Activated T-helper 2 cell treated with anti-CD3 and anti-CD28 coated beads, Interferon-gamma antibody, Interleukin-2, Interleukin-4, amounts not matched to agents 10 μg/mL and 5 μg/mL and 100 μg/mL, durations not matched to agents 14 hours and 24 hours and 36 hours (primary cell): ENCODE data around the gene LCP1. TPM values are rescaled to one million over a fixed set of nuclear protein-coding genes. Genes with fewer than 3 reads are reported as not detected.

Experiments used
- DNase-seq: peaks from one replicate; pipeline ENCODE4 v3.0.0; 2021; ENCODE audit warnings: low spot score
- H3K27ac Mint-ChIP-seq: one replicate; pipeline ENCODE4 v1.8.0; 2021; ENCODE audit warnings: mixed read lengths
- H3K27me3 Mint-ChIP-seq: one replicate; pipeline ENCODE4 v1.8.0; 2021; ENCODE audit warnings: low read depth, mixed read lengths
- H3K36me3 Mint-ChIP-seq: one replicate; pipeline ENCODE4 v1.8.0; 2021; ENCODE audit warnings: low read depth, mixed read lengths
- H3K4me1 Mint-ChIP-seq: one replicate; pipeline ENCODE4 v1.8.0; 2021; ENCODE audit warnings: low read depth, mixed read lengths
- H3K4me3 Mint-ChIP-seq: one replicate; pipeline ENCODE4 v1.8.0; 2021; ENCODE audit warnings: low read depth, mild to moderate bottlenecking, moderate library complexity, mixed read lengths
- H3K9me3 Mint-ChIP-seq: one replicate; pipeline ENCODE4 v1.8.0; 2021; ENCODE audit warnings: mixed read lengths
- intact Hi-C: fragments of 100-400 bp; cut with micrococcal nuclease; formaldehyde crosslinking; loops from one replicate; pipeline ENCODE4 v1.15.1; 2023
- total RNA-seq: library from RNA; stranded (reverse); gene quantifications from 2 replicates; pipeline ENCODE4 v1.2.3, GENCODE V29; 2022

Gene LCP1
- total RNA-seq, 1 donor from 2014 or later: 741 TPM

- intact Hi-C loops: loop anchor here (10.0 kb wide), 1 partner anchor 315 kb away; no protein-coding TSS in a partner anchor
- Mint-ChIP-seq H3K27me3 (peaks cover 29% of the 10 kb centered on the region), H3K4me1 (peaks cover 4% of the 10 kb centered on the region), H3K27ac (no peak overlapping the region), H3K36me3 (peaks cover 3% of the 10 kb centered on the region), H3K9me3 (no peaks in the 10 kb centered on the region), H3K4me3 (no peak overlapping the region)
- no peak for DNase-seq
These were observed 61.9 kb downstream of the LCP1 start for GRCh38 chr13:46119883-46120614.

- Mint-ChIP-seq H3K4me3 (no peak overlapping the region), H3K4me1 (no peaks in the 10 kb centered on the region), H3K9me3 (no peaks in the 10 kb centered on the region), H3K36me3 (no peaks in the 10 kb centered on the region), H3K27ac (no peak overlapping the region), H3K27me3 (peaks cover 47% of the 10 kb centered on the region)
- intact Hi-C loops: no loop called here
- no peak for DNase-seq
These were observed 65.1 kb downstream of the LCP1 start for GRCh38 chr13:46116653-46117502.

GRCh38 chr13:46114613-46115012, 67.4 kb downstream of the LCP1 start:
- Mint-ChIP-seq H3K4me1 (no peaks in the 10 kb centered on the region), H3K4me3 (no peak overlapping the region), H3K36me3 (no peaks in the 10 kb centered on the region), H3K9me3 (no peaks in the 10 kb centered on the region), H3K27ac (no peak overlapping the region), H3K27me3 (peaks cover 51% of the 10 kb centered on the region)
- DNase-seq: no peak
- intact Hi-C loops: no loop called here

GRCh38 chr13:46113596-46113995, 68.4 kb downstream of the LCP1 start:
- no peaks in the 10 kb centered on the region for H3K36me3 Mint-ChIP-seq
- H3K9me3 Mint-ChIP-seq: no peaks in the 10 kb centered on the region
- H3K27ac Mint-ChIP-seq: no peak overlapping the region
- peaks cover 51% of the 10 kb centered on the region for H3K27me3 Mint-ChIP-seq
- no peak overlapping the region for H3K4me3 Mint-ChIP-seq
- intact Hi-C loops: no loop called here
- H3K4me1 Mint-ChIP-seq: no peaks in the 10 kb centered on the region
- no peak for DNase-seq

- intact Hi-C loops: no loop called here
- H3K27ac Mint-ChIP-seq: no peak overlapping the region
- no peaks in the 10 kb centered on the region for H3K9me3 Mint-ChIP-seq
- no peak for DNase-seq
- H3K27me3 Mint-ChIP-seq: peaks cover 44% of the 10 kb centered on the region
- no peak overlapping the region for H3K4me3 Mint-ChIP-seq
- no peaks in the 10 kb centered on the region for H3K36me3 Mint-ChIP-seq
- peaks cover 6% of the 10 kb centered on the region for H3K4me1 Mint-ChIP-seq
These were observed 70.8 kb downstream of the LCP1 start for GRCh38 chr13:46111151-46111550.

- H3K27ac Mint-ChIP-seq: no peak overlapping the region
- no peaks in the 10 kb centered on the region for H3K9me3 Mint-ChIP-seq
- no peak overlapping the region for H3K4me3 Mint-ChIP-seq
- intact Hi-C loops: loop anchor here (5.0 kb wide), 1 partner anchor 57 kb away; the partner anchor contains the start of gene ZC3H13
- H3K27me3 Mint-ChIP-seq: peaks cover 43% of the 10 kb centered on the region
- H3K36me3 Mint-ChIP-seq: no peaks in the 10 kb centered on the region
- H3K4me1 Mint-ChIP-seq: peaks cover 6% of the 10 kb centered on the region
- no peak for DNase-seq
These were observed 72.5 kb downstream of the LCP1 start for GRCh38 chr13:46109451-46109850.

GRCh38 chr13:46106839-46107371, 75.1 kb downstream of the LCP1 start:
- intact Hi-C loops: loop anchor here (5.0 kb wide), 1 partner anchor 55 kb away; the partner anchor contains the start of gene ZC3H13
- no peak for DNase-seq
- H3K4me3 Mint-ChIP-seq: no peak overlapping the region
- peaks cover 39% of the 10 kb centered on the region for H3K27me3 Mint-ChIP-seq
- H3K4me1 Mint-ChIP-seq: peaks cover 6% of the 10 kb centered on the region
- no peaks in the 10 kb centered on the region for H3K36me3 Mint-ChIP-seq
- no peak overlapping the region for H3K27ac Mint-ChIP-seq
- no peaks in the 10 kb centered on the region for H3K9me3 Mint-ChIP-seq

GRCh38 chr13:46104868-46105267, 77.1 kb downstream of the LCP1 start, which contains the start of gene CPB2:
Gene CPB2, minus strand, starts transcription at chr13:46105033. Its CDS starts 24 bp downstream, at chr13:46105009.
- no peaks in the 10 kb centered on the region for H3K9me3 Mint-ChIP-seq
- peaks cover 6% of the 10 kb centered on the region for H3K4me1 Mint-ChIP-seq
- no peak within 1 kb of the TSS for H3K4me3 Mint-ChIP-seq
- intact Hi-C loops: loop anchor here (5.0 kb wide), 1 partner anchor 53 kb away; the partner anchor contains the start of gene ZC3H13
- no peak within 1 kb of the TSS for H3K27ac Mint-ChIP-seq
- peaks cover 32% of the 10 kb centered on the region for H3K27me3 Mint-ChIP-seq
- no peak for DNase-seq
- no peaks in the 10 kb centered on the region for H3K36me3 Mint-ChIP-seq

- Mint-ChIP-seq H3K27ac (no peak overlapping the region), H3K36me3 (no peaks in the 10 kb centered on the region), H3K9me3 (no peaks in the 10 kb centered on the region), H3K4me3 (no peak overlapping the region), H3K27me3 (peaks cover 23% of the 10 kb centered on the region), H3K4me1 (peaks cover 6% of the 10 kb centered on the region)
- no peak for DNase-seq
- intact Hi-C loops: no loop called here
These were observed 78.9 kb downstream of the LCP1 start for GRCh38 chr13:46103037-46103436.

- no peak for DNase-seq
- Mint-ChIP-seq H3K36me3 (no peaks in the 10 kb centered on the region), H3K27ac (no peak overlapping the region), H3K27me3 (peaks cover 23% of the 10 kb centered on the region), H3K4me1 (peaks cover 6% of the 10 kb centered on the region), H3K4me3 (no peak overlapping the region), H3K9me3 (no peaks in the 10 kb centered on the region)
- intact Hi-C loops: no loop called here
These were observed 79.7 kb downstream of the LCP1 start for GRCh38 chr13:46102255-46102605.

- no peak for DNase-seq
- H3K27ac Mint-ChIP-seq: no peak overlapping the region
- peaks cover 20% of the 10 kb centered on the region for H3K27me3 Mint-ChIP-seq
- intact Hi-C loops: no loop called here
- H3K4me3 Mint-ChIP-seq: no peak overlapping the region
- H3K36me3 Mint-ChIP-seq: no peaks in the 10 kb centered on the region
- H3K4me1 Mint-ChIP-seq: peaks cover 2% of the 10 kb centered on the region
- no peaks in the 10 kb centered on the region for H3K9me3 Mint-ChIP-seq
These were observed 80.3 kb downstream of the LCP1 start for GRCh38 chr13:46101484-46102254.

- DNase-seq: no peak
- H3K4me1 Mint-ChIP-seq: no peaks in the 10 kb centered on the region
- peaks cover 17% of the 10 kb centered on the region for H3K27me3 Mint-ChIP-seq
- no peak overlapping the region for H3K27ac Mint-ChIP-seq
- H3K4me3 Mint-ChIP-seq: no peak overlapping the region
- no peaks in the 10 kb centered on the region for H3K9me3 Mint-ChIP-seq
- no peaks in the 10 kb centered on the region for H3K36me3 Mint-ChIP-seq
- intact Hi-C loops: no loop called here
These were observed 81.0 kb downstream of the LCP1 start for GRCh38 chr13:46101002-46101401.
